Transverse colon (tissue), 4 donors: ENCODE measurements around the gene TRDN. TPM values are rescaled to one million over a fixed set of nuclear protein-coding genes. Genes with fewer than 3 reads are reported as not detected.

Source experiments
- DNase-seq: peaks from one replicate; pipeline ENCODE4 v3.0.0-alpha.2; 2019
- H3K27ac ChIP-seq, 4 donors: fragments of 200-600 bp; sonication (generic); 2 replicates each; pipeline ENCODE4 v1.5.1; 2016 to 2018; ENCODE audit warnings: inconsistent platforms in 4 of 4
- H3K27me3 ChIP-seq: fragments of 200-600 bp; sonication (generic); 2 replicates; pipeline ENCODE4 v1.5.1; 2017; ENCODE audit warnings: inconsistent platforms
- H3K36me3 ChIP-seq, 4 donors: fragments of 200-600 bp; sonication (generic); 2 replicates each; pipeline ENCODE4 v1.5.1; 2017 to 2019; ENCODE audit warnings: inconsistent platforms in 4 of 4
- H3K4me1 ChIP-seq, 4 donors: fragments of 200-600 bp; sonication (generic); 2 replicates each; pipeline ENCODE4 v1.5.1; 2017 to 2020; ENCODE audit warnings: inconsistent platforms in 4 of 4
- H3K4me3 ChIP-seq, 4 donors: fragments of 200-600 bp; sonication (generic); 1 replicate in 1 of 4; 2 replicates in 3 of 4; pipeline versions ENCODE4 v1.5.1 to v1.6.1; 2017 to 2019; ENCODE audit warnings: inconsistent platforms in 4 of 4
- H3K9me3 ChIP-seq, 2 donors: fragments of 200-600 bp; sonication (generic); 2 replicates each; pipeline ENCODE4 v1.5.1; 2017 to 2019; ENCODE audit warnings: inconsistent platforms in 2 of 2
- EP300 ChIP-seq: sonication (generic); formaldehyde crosslinking; IDR thresholded peaks from one replicate; pipeline ENCODE4 v1.6.1; 2017; ENCODE audit warnings: antibody characterized with exemption, low read depth
- POLR2A ChIP-seq: fragments of 450-650 bp; IDR thresholded peaks from one replicate; pipeline ENCODE4 v1.6.1; 2016; ENCODE audit warnings: antibody characterized with exemption, mild to moderate bottlenecking, moderate library complexity
- POLR2AphosphoS5 ChIP-seq, 3 donors: sonication (generic); formaldehyde crosslinking; IDR thresholded peaks; one replicate each; pipeline ENCODE4 v1.6.1; 2016; ENCODE audit warnings: antibody characterized with exemption in 3 of 3
- WGBS, 2 donors: methylation state at CpG; one replicate each; pipeline ENCODE4 v1.1.5; 2018; ENCODE audit warnings: low coverage in 1 of 2; 5-methylcytosine and 5-hydroxymethylcytosine counted together
- in situ Hi-C, 4 donors: fragments of 200-750 bp; cut with MboI; loops; one replicate each; pipeline versions ENCODE4 v1.15.0 to v1.15.1; 2017; ENCODE audit warnings: low sequenced_read_pairs in 3 of 4, low pct_ligation_motif_present in 1 of 4, low pct_unique_long_range_greater_than_20kb in 1 of 4
- intact Hi-C: fragments of 100-400 bp; cut with DNase I; formaldehyde crosslinking; loops from one replicate; pipeline ENCODE4 v1.15.1; 2023; ENCODE audit warnings: low total_unique reads
- total RNA-seq, 4 donors: library from RNA; depleted of rRNA; stranded (reverse); fragments of >200 nt; gene quantifications; one replicate each; pipeline ENCODE4 v1.1.0, GENCODE V29; 2016
- TF ChIP-seq, protein P1 (sequence below), 5 experiments: fragments of 200-600 bp in 3 of 5; fragments of 450-650 bp in 2 of 5; sonication (generic) in 3 of 5; IDR thresholded peaks; 1 replicate in 2 of 5; 2 replicates in 3 of 5; pipeline ENCODE4 v1.5.1; 2016 to 2017; ENCODE audit warnings: antibody characterized with exemption in 5 of 5, inconsistent platforms in 3 of 5, mild to moderate bottlenecking in 2 of 5, moderate library complexity in 1 of 5

Gene TRDN
- total RNA-seq, 4 donors from 2014 or later = 0.14 TPM; not detected in 3

DNA sequence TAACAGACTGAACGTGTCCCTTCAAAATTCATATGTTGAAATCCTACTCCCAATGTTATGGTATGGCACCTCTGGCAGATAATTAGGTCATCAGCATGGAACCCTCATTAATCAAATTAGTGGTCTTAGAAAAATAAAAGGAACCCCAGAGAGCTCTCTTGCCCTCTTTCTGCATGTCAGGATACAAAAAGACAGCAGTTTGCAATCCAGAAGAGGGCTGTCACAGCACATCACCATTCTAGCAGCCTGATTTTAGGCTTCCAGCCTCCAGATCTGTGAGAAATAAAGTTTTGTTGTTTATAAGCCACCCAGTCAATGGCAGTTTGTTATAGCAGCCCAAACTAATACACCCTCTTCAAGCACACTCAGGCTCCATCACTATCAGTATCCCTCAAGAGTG is 292.9 kb downstream of the TRDN start:
- intact Hi-C loops (no loop called here), in situ Hi-C loops (no loop called here)
- DNase-seq = no peak
- no peaks in the 10 kb centered on the region for H3K27me3 ChIP-seq
- no peak for TF ChIP-seq POLR2AphosphoS5 (IDR thresholded peaks at IDR 0.05)
- TF ChIP-seq, protein P1, sequence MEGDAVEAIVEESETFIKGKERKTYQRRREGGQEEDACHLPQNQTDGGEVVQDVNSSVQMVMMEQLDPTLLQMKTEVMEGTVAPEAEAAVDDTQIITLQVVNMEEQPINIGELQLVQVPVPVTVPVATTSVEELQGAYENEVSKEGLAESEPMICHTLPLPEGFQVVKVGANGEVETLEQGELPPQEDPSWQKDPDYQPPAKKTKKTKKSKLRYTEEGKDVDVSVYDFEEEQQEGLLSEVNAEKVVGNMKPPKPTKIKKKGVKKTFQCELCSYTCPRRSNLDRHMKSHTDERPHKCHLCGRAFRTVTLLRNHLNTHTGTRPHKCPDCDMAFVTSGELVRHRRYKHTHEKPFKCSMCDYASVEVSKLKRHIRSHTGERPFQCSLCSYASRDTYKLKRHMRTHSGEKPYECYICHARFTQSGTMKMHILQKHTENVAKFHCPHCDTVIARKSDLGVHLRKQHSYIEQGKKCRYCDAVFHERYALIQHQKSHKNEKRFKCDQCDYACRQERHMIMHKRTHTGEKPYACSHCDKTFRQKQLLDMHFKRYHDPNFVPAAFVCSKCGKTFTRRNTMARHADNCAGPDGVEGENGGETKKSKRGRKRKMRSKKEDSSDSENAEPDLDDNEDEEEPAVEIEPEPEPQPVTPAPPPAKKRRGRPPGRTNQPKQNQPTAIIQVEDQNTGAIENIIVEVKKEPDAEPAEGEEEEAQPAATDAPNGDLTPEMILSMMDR (IDR thresholded peaks at IDR 0.05) = no peak
- no peak for TF ChIP-seq POLR2A
- TF ChIP-seq EP300 = no peak
- H3K36me3 ChIP-seq = no peaks in the 10 kb centered on the region
- no peaks in the 10 kb centered on the region for H3K9me3 ChIP-seq
- WGBS, 2 donors = 79 to 100% methylated on average over 1 of the region's 1 CpG
- H3K27ac ChIP-seq = no peak overlapping the region
- H3K4me1 ChIP-seq = no peaks in the 10 kb centered on the region
- no peak overlapping the region for H3K4me3 ChIP-seq

DNA sequence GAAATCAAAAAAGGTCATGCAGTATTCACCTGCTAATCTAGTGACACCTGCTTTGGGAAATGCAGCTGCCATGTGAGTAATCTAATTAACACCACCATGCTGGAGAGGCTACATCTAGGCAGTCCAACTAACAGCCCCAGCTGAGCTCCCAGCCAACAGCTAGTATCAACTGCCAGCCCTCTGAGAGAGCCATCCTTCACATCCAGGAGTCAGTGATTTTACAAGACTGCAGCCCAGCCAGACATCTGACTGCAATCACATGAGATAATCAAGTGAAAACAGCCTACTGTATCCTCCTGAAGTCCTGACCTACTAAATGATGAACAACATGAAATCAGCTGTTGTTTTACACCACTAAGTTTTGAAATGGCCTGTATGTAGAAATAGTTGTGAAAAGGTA is 298.4 kb downstream of the TRDN start:
- TF ChIP-seq POLR2AphosphoS5 (IDR thresholded peaks at IDR 0.05) (no peak), EP300 (no peak), POLR2A (no peak)
- TF ChIP-seq, protein P1 (IDR thresholded peaks at IDR 0.05) = no peak
- in situ Hi-C loops = no loop called here
- Histone ChIP-seq H3K27ac (no peak overlapping the region), H3K36me3 (no peaks in the 10 kb centered on the region), H3K27me3 (no peaks in the 10 kb centered on the region), H3K4me1 (no peaks in the 10 kb centered on the region), H3K4me3 (no peak overlapping the region), H3K9me3 (no peaks in the 10 kb centered on the region)
- DNase-seq = no peak
- intact Hi-C loops = no loop called here

DNA sequence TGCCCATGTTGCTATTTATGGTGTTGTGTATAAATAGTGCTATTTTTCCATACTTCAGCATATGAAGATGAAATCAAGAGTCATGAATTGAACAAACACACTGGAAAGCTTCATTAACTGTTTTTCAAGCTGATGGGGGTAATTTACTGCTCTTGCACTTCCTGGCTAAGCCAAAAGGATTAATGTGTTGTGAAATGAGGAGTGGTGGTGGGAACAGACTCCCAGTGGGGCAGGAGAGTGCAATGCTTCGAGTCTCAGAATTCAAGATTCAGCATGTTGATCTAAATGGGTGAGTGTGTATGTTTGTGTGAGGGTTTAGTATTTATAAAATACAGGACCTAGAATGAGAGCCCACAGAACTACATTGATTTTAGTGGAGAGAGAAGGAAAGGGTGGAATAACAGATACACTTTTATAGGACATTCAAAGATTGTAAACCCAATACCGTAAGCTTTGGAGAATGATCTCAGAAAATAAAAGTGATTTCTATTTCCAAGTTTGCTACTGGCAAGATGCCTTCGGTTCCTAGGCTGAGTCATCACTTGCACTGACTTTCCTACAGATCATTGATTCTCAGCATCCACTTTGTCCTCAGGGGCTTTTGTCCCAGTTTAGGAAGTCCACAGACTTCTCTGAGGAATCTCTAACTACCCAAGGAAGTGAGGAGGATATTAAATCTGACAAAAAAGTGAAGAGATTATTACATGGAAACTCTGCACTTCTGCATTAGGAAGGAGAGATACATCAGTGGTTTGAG is 303.6 kb downstream of the TRDN start:
- intact Hi-C loops = no loop called here
- Histone ChIP-seq H3K27me3 (no peaks in the 10 kb centered on the region), H3K4me1 (no peaks in the 10 kb centered on the region), H3K27ac (no peak overlapping the region), H3K4me3 (no peak overlapping the region), H3K9me3 (no peaks in the 10 kb centered on the region), H3K36me3 (no peaks in the 10 kb centered on the region)
- WGBS, 2 donors = 31 to 46% methylated on average over 2 to 3 of the region's 3 CpGs
- in situ Hi-C loops = no loop called here
- DNase-seq = no peak
- TF ChIP-seq POLR2A = no peak
- no peak for TF ChIP-seq EP300

GRCh38 chr6:123332070-123332469 is 304.7 kb downstream of the TRDN start:
- in situ Hi-C loops (no loop called here), intact Hi-C loops (no loop called here)
- Histone ChIP-seq H3K9me3 (no peaks in the 10 kb centered on the region), H3K27ac (no peak overlapping the region), H3K4me1 (no peaks in the 10 kb centered on the region), H3K27me3 (no peaks in the 10 kb centered on the region), H3K4me3 (no peak overlapping the region), H3K36me3 (no peaks in the 10 kb centered on the region)
- TF ChIP-seq, protein P1 (IDR thresholded peaks at IDR 0.05) = no peak
- TF ChIP-seq EP300 (no peak), POLR2A (no peak), POLR2AphosphoS5 (IDR thresholded peaks at IDR 0.05) (no peak)
- no peak for DNase-seq
- WGBS, 2 donors = 76 to 83% methylated on average over 2 of the region's 2 CpGs

DNA sequence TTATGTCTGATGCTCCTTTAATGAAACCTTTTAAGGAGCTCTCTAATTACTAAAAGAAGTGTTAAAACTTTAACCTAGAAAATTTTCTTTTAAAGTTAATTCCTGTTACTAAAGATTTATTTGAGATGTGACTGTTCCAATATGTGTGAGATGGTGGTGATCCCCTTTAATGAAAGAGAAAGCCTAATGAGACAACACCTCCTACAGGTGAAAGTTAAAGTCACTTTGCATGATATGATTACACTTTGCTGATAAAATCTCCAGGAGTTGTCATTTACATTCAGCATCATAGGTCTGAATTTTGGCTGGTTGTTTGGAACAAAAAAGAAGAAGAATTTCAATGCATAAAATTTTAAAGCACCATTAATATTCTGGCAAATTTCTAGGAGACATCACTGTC is 307.4 kb downstream of the TRDN start:
- no peak overlapping the region for H3K27ac ChIP-seq
- H3K9me3 ChIP-seq = no peaks in the 10 kb centered on the region
- no peak for TF ChIP-seq EP300
- no peak for TF ChIP-seq POLR2AphosphoS5 (IDR thresholded peaks at IDR 0.05)
- TF ChIP-seq, protein P1 (IDR thresholded peaks at IDR 0.05) = no peak
- no peak for TF ChIP-seq POLR2A
- H3K4me3 ChIP-seq = no peak overlapping the region
- intact Hi-C loops = no loop called here
- in situ Hi-C loops = no loop called here
- no peaks in the 10 kb centered on the region for H3K36me3 ChIP-seq
- no peak for DNase-seq
- no peaks in the 10 kb centered on the region for H3K4me1 ChIP-seq
- no peaks in the 10 kb centered on the region for H3K27me3 ChIP-seq
